Liver (tissue), 9 donors: ENCODE measurements around the gene MAML3. TPM values are rescaled to one million over a fixed set of nuclear protein-coding genes. Genes with fewer than 3 reads are reported as not detected.

Source experiments
- DNase-seq: peaks from one replicate; pipeline ENCODE4 v3.0.0-alpha.2; 2017; ENCODE audit warnings: low spot score
- H3K27ac ChIP-seq, 2 donors: one replicate each; pipeline ENCODE4 v1.7.0; 2013; ENCODE audit warnings: inconsistent platforms in 2 of 2, low read length in 2 of 2, control low read depth in 1 of 2, low read depth in 1 of 2, mild to moderate bottlenecking in 1 of 2
- H3K27me3 ChIP-seq, 4 donors: one replicate each; pipeline versions ENCODE4 v1.6.1 to v1.7.0; 2013; ENCODE audit warnings: low read length in 3 of 4, inconsistent platforms in 1 of 4, mild to moderate bottlenecking in 1 of 4, moderate library complexity in 1 of 4; ENCODE audit not compliant: control insufficient read depth in 4 of 4, insufficient read depth in 4 of 4
- H3K36me3 ChIP-seq, 4 donors: one replicate each; pipeline versions ENCODE4 v1.6.1 to v1.7.0; 2013; ENCODE audit warnings: low read length in 3 of 4, mild to moderate bottlenecking in 3 of 4, low read depth in 1 of 4, moderate library complexity in 1 of 4; ENCODE audit not compliant: control insufficient read depth in 4 of 4, insufficient read depth in 3 of 4
- H3K4me1 ChIP-seq, 4 donors: one replicate each; pipeline versions ENCODE4 v1.6.1 to v1.7.0; 2013; ENCODE audit warnings: low read length in 3 of 4, mild to moderate bottlenecking in 3 of 4, moderate library complexity in 1 of 4; ENCODE audit not compliant: control insufficient read depth in 4 of 4, insufficient read depth in 4 of 4
- H3K4me3 ChIP-seq, 3 donors: one replicate each; pipeline versions ENCODE4 v1.6.1 to v1.7.0; 2013; ENCODE audit warnings: low read length in 3 of 3, control low read depth in 1 of 3, low read depth in 1 of 3, mild to moderate bottlenecking in 1 of 3
- H3K9ac ChIP-seq, 2 donors: one replicate each; pipeline ENCODE4 v1.7.0; 2013; ENCODE audit warnings: low read length in 2 of 2, mild to moderate bottlenecking in 2 of 2, moderate library complexity in 2 of 2, control low read depth in 1 of 2, low read depth in 1 of 2
- H3K9me3 ChIP-seq, 4 donors: one replicate each; pipeline versions ENCODE4 v1.6.1 to v1.7.0; 2013; ENCODE audit warnings: low read length in 3 of 4; ENCODE audit not compliant: control insufficient read depth in 4 of 4
- ATF3 ChIP-seq: IDR thresholded peaks from 2 replicates; pipeline ENCODE4 v1.6.1; 2016; ENCODE audit warnings: antibody characterized with exemption
- EGR1 ChIP-seq, 2 donors: IDR thresholded peaks; 2 replicates each; pipeline ENCODE4 v1.6.1; 2016 to 2018; ENCODE audit warnings: antibody characterized with exemption in 2 of 2, low read depth in 2 of 2
- FOXA1 ChIP-seq: IDR thresholded peaks from 2 replicates; pipeline ENCODE4 v1.6.1; 2016; ENCODE audit warnings: antibody characterized with exemption
- FOXA2 ChIP-seq: IDR thresholded peaks from 2 replicates; pipeline ENCODE4 v1.6.1; 2016; ENCODE audit warnings: antibody characterized with exemption
- GABPA ChIP-seq, 2 donors: IDR thresholded peaks in 1 of 2; conservative IDR thresholded peaks in 1 of 2; 2 replicates each; pipeline ENCODE4 v1.6.1; 2016; ENCODE audit warnings: antibody characterized with exemption in 2 of 2, mild to moderate bottlenecking in 1 of 2, moderate library complexity in 1 of 2
- HNF4A ChIP-seq, 2 donors: conservative IDR thresholded peaks; 2 replicates each; pipeline ENCODE4 v1.6.1; 2016; ENCODE audit warnings: antibody characterized with exemption in 2 of 2, mild to moderate bottlenecking in 2 of 2
- HNF4G ChIP-seq: IDR thresholded peaks from 2 replicates; pipeline ENCODE4 v1.6.1; 2016; ENCODE audit warnings: antibody characterized with exemption
- JUND ChIP-seq, 2 donors: IDR thresholded peaks; 2 replicates each; pipeline ENCODE4 v1.6.1; 2016; ENCODE audit warnings: antibody characterized with exemption in 2 of 2
- MAX ChIP-seq: IDR thresholded peaks from 2 replicates; pipeline ENCODE4 v1.6.1; 2016; ENCODE audit warnings: antibody characterized with exemption
- NR2F2 ChIP-seq: IDR thresholded peaks from 2 replicates; pipeline ENCODE4 v1.6.1; 2016; ENCODE audit warnings: antibody characterized with exemption
- RAD21 ChIP-seq, 2 donors: IDR thresholded peaks; 2 replicates each; pipeline ENCODE4 v1.6.1; 2016; ENCODE audit warnings: antibody characterized with exemption in 2 of 2, mild to moderate bottlenecking in 2 of 2
- REST ChIP-seq: IDR thresholded peaks from 2 replicates; pipeline ENCODE4 v1.6.1; 2016; ENCODE audit warnings: antibody characterized with exemption, mild to moderate bottlenecking
- RXRA ChIP-seq, 2 donors: IDR thresholded peaks; 2 replicates each; pipeline ENCODE4 v1.6.1; 2017 to 2018; ENCODE audit warnings: antibody characterized with exemption in 2 of 2, mild to moderate bottlenecking in 1 of 2
- SP1 ChIP-seq: IDR thresholded peaks from 2 replicates; pipeline ENCODE4 v1.6.1; 2018; ENCODE audit warnings: antibody characterized with exemption, mild to moderate bottlenecking
- TAF1 ChIP-seq: conservative IDR thresholded peaks from 2 replicates; pipeline ENCODE4 v1.6.1; 2016; ENCODE audit warnings: antibody characterized with exemption, mild to moderate bottlenecking
- YY1 ChIP-seq: IDR thresholded peaks from 2 replicates; pipeline ENCODE4 v1.6.1; 2016; ENCODE audit warnings: antibody characterized with exemption, mild to moderate bottlenecking
- ZBTB33 ChIP-seq: IDR thresholded peaks from 2 replicates; pipeline ENCODE4 v1.6.1; 2016; ENCODE audit warnings: antibody characterized with exemption
- WGBS: extraction: QIAGEN DNeasy Blood & Tissue Kit; methylation state at CpG from one replicate; pipeline ENCODE4 v1.1.7; 2013; 5-methylcytosine and 5-hydroxymethylcytosine counted together
- polyA plus RNA-seq, 2 donors: library from polyadenylated mRNA; stranded (reverse) in 1 of 2; unstranded in 1 of 2; fragments of 200-250 nt in 1 of 2; fragments of >200 nt in 1 of 2; fragmentation: Nextera tagmentation in 1 of 2; extraction: Ambion mirVana in 1 of 2; gene quantifications; one replicate each; pipeline versions ENCODE4 v1.2.1 to v1.2.3, GENCODE V29; 2013 to 2015
- total RNA-seq, 2 donors: library from RNA; depleted of rRNA; stranded (reverse); fragments of >200 nt; gene quantifications; one replicate each; pipeline ENCODE4 v1.2.3, GENCODE V29; 2014
- donor health status: healthy.
- donor health status: healthy.
- donor health status: healthy.
- donor health status: healthy.
- donor health status: healthy.

Gene MAML3
- total and polyA plus RNA-seq, 4 donors, result 1.3 to 4.3 (median 2.7) TPM

- H3K27ac ChIP-seq, result no peak overlapping the region
- TF ChIP-seq SP1 (no peak), HNF4A (conservative IDR thresholded peaks at IDR 0.05) (no peak), YY1 (no peak), NR2F2 (no peak), RAD21 (IDR thresholded peaks at IDR 0.05) (no peak), RXRA (IDR thresholded peaks at IDR 0.05) (no peak), FOXA1 (no peak), JUND (IDR thresholded peaks at IDR 0.05) (no peak), ZBTB33 (no peak), MAX (no peak), FOXA2 (no peak)
- H3K4me1 ChIP-seq, result peaks cover 0 to 15% (median 9%) of the 10 kb centered on the region in 4 donors
- no peaks in the 10 kb centered on the region for H3K9me3 ChIP-seq
- no peaks in the 10 kb centered on the region for H3K36me3 ChIP-seq
- H3K9ac ChIP-seq, result no peak overlapping the region
- no peak overlapping the region for H3K4me3 ChIP-seq
- DNase-seq, result no peak
- no peaks in the 10 kb centered on the region for H3K27me3 ChIP-seq
- WGBS, result 46% methylated on average over 2 of the region's 2 CpGs
These were observed 48.5 kb downstream of the MAML3 start for GRCh38 chr4:140105436-140105835.

- H3K36me3 ChIP-seq, result no peaks in the 10 kb centered on the region
- H3K4me1 ChIP-seq, result peaks cover under 1 to 14% (median 6%) of the 10 kb centered on the region in 4 donors
- H3K4me3 ChIP-seq, result no peak overlapping the region
- no peak overlapping the region for H3K9ac ChIP-seq
- H3K27me3 ChIP-seq, result no peaks in the 10 kb centered on the region
- TF ChIP-seq NR2F2 (no peak), HNF4G (no peak), ATF3 (no peak), EGR1 (IDR thresholded peaks at IDR 0.05; ENCODE audit: low read depth in 2 of 2) (no peak), RAD21 (IDR thresholded peaks at IDR 0.05) (no peak), REST (no peak), GABPA (IDR thresholded peaks at IDR 0.05 in 1 of 2, conservative IDR thresholded peaks at IDR 0.05 in 1 of 2) (no peak), FOXA1 (no peak), ZBTB33 (no peak), TAF1 (no peak), HNF4A (conservative IDR thresholded peaks at IDR 0.05) (no peak)
- WGBS, result 79% methylated on average over 3 of the region's 3 CpGs
- no peaks in the 10 kb centered on the region for H3K9me3 ChIP-seq
- no peak for DNase-seq
- no peak overlapping the region for H3K27ac ChIP-seq
These were observed 50.3 kb downstream of the MAML3 start for GRCh38 chr4:140103676-140104075.
